Measurements from ENCODE around the gene FREY1. TPM values are rescaled to one million over a fixed set of nuclear protein-coding genes. Genes with fewer than 3 reads are reported as not detected.

Gene FREY1
- total and polyA plus RNA-seq, 2 of the 8 experiments (the other 6 are each of a cell fraction or from before 2014, with no cell fraction given), result 0.32 to 1.1 TPM

DNA sequence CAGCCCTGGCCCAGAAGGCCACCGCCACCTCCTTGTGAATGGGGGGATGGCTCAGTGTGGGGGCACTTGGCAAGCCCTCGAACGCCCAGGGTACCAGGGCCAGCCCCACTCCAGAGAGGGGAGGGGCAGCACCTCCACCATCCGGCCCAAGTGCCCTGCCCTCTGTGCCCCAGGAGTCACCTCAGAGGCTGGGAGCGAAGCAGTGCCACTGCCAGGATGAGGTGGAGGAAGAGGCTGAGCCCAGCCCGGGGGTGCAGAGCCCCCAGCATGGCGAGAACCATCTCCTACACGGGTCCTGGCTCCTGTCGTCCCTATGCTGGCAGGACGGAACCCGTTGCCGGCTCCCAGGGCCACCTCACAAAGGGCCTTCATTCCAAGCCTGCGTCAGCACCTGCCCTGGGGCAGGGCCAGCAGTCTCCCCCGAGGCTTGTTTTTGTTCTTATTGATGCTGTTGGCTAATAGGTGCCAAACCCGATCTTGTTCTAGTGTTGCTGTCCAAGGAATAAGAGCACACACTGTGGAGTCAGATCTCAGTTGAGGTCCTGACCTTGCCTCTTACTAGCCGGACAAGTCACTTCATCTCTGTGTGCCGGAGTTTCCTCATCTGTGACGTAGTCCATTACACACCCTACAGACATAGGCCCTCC is at the start of gene FREY1 (continued):
- TF ChIP-seq CHD7 (IDR thresholded peaks at IDR 0.05; ENCODE audit: insufficient replicate concordance, low read length) (no peak), RFX5 (IDR thresholded peaks at IDR 0.05; ENCODE audit: borderline replicate concordance, low read depth, low read length) (no peak), TCF12 (IDR thresholded peaks at IDR 0.05; ENCODE audit: low read depth, low read length) (no peak), TAF7 (optimal IDR thresholded peaks at IDR 0.05; ENCODE audit: borderline replicate concordance, low read depth, low read length) (no peak), CHD2 (IDR thresholded peaks at IDR 0.05; ENCODE audit: low read length) (no peak), POLR2AphosphoS5 (IDR thresholded peaks at IDR 0.05; ENCODE audit: low read depth, low read length) (no peak), ZNF274 (IDR thresholded peaks at IDR 0.05; ENCODE audit: borderline replicate concordance, extremely low read depth, low read length) (no peak), FOSL1 (IDR thresholded peaks at IDR 0.05; ENCODE audit: insufficient read depth, low read depth, low read length) (no peak), MAX (IDR thresholded peaks at IDR 0.05) (no peak), CREB1 (IDR thresholded peaks at IDR 0.05) (no peak), GABPA (IDR thresholded peaks at IDR 0.05; ENCODE audit: borderline replicate concordance, insufficient read depth, low read length) (no peak), BACH1 (IDR thresholded peaks at IDR 0.05; ENCODE audit: low read length) (no peak)
